Dermis microvascular lymphatic vessel endothelial cell (primary cell): Measurements from ENCODE around the gene DLEU7. TPM values are rescaled to one million over a fixed set of nuclear protein-coding genes. Genes with fewer than 3 reads are reported as not detected.

Experiments
- DNase-seq, 2 donors: peaks; one replicate each; pipeline versions ENCODE4 v3.0.0 to v3.0.0-alpha.2; 2010; ENCODE audit warnings: low read depth in 2 of 2
- total RNA-seq: library from RNA; depleted of rRNA; stranded (reverse); fragments of >200 nt; gene quantifications from 2 replicates; pipeline ENCODE4 v1.2.1, GENCODE V29; 2014

DLEU7 gene
- not detected in 2 replicates for total RNA-seq

DNA sequence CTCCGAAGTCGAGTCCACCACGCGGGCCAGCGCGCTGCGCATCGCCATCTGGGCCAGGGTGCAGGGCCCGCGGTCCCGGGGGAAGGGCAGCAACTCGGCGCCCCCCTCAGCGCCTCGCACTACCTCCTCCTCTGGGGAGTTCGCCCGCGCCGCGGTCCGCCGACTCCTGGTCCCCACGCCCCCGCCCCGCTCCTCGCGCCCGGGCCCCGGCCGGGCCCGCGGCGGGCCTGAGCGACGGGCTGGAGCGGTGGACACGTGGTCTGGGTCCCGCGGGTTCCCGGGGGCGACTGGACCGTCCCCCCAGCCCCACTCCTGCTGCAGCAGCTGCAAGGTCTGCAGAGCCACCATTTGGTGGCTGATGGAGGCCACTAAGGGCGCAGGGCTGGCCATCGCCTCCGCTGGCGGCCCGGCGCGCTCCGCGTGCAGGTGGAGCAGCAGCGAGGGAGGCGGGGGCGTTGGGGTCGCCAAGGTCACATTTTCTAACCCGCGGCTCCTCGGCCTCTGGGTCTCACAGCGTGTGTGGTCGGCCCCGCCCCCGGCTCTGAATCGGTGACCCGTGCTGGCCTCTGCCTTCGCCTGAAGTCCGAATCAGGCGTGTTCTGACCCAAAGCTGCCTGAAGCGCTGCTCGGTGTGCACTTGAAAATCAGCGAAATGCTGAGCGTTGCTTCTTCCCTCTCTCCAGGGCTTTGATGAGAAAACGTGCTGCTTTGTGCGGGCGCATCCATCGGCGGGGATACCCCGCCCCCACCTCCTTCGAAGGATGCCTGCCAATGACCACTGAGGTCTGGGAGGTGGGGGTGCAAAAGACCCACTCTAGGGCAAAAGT is at the start of gene DLEU7:
Gene DLEU7, minus strand, starts transcription at position 436 of the 827 bp plus-strand sequence. Its CDS starts 46 bp downstream, at position 390.
- no peak for DNase-seq

DNA sequence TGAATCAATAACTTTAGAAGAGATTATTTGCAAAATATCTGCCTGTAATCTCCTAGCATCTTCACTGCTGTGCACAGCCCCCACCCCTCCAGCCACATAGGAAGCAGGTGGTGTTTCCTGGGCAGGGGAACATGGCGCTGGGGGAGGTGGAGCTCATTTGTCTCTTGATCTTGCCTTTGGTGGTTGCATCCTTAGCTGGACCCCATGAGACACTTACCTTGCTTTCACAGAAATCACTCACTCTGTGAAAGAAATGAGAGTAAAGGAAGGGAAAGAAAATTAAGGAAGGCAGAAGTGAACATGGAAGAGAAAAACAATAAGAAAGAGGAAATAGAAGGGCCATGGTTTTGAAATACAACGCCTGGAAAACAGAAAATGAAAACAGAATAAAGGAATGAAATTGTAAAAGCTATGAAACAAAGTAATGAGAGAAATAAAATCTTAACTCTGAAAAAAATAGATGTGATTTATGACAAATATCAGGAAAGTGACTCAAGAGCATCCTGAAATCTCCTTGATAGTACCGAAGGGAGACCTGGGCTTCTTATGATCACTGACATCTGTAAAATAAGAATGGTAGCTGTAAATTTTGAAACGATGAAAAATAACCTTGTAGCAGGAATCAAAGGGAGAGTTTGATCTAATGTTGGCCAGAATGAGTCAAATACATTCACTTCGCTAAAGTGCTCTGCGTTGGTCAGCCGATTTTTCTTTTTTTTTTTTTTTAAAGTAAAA is 48.9 kb upstream of the DLEU7 start:
- DNase-seq, result no peak

- DNase-seq, result no peak
These were observed 47.7 kb upstream of the DLEU7 start for GRCh38 chr13:50891206-50891605.

DNA sequence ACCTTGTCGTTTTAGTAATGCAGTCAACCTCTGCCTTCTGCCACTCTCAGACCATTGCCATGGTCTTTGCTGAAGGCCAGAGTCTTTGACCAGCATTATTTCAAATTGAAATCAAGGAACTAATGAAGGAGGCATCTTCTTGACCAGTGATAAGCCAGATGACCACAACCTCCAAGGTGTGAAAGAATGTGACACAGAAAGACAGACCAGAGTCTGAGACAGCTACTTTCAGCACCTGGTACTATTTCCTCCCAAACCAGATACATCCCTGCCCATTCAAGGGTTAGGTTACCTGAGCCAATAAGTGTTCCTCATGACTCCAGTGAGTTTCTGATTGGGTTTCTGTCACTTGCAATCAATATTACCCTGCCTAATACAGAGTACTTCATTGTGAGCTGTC is 45.8 kb upstream of the DLEU7 start:
- no peak for DNase-seq

- no peak for DNase-seq
These were observed 44.9 kb upstream of the DLEU7 start for GRCh38 chr13:50888362-50888761.

GRCh38 chr13:50887151-50887550 is 43.7 kb upstream of the DLEU7 start:
- no peak for DNase-seq

GRCh38 chr13:50884265-50884664 is 40.8 kb upstream of the DLEU7 start:
- DNase-seq, result no peak

DNA sequence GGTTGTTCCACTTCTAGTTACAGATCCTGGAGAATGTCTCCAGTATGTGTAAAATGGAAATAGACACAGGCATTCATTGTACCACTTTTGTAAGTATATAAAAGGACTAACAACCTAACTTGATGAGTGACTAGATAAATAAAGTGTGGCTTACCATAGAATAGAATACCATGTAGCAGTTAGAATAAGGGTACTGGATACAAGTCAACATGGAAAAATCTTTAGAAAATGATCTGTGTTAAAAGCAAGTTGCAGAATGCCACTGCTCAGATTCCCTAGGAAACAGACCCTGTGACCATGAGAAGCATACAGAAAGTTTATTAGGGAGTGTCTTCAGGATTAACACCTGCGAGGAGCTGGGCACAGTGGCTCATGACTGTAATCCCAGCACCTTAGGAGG is 40.2 kb upstream of the DLEU7 start:
- no peak for DNase-seq

DNA sequence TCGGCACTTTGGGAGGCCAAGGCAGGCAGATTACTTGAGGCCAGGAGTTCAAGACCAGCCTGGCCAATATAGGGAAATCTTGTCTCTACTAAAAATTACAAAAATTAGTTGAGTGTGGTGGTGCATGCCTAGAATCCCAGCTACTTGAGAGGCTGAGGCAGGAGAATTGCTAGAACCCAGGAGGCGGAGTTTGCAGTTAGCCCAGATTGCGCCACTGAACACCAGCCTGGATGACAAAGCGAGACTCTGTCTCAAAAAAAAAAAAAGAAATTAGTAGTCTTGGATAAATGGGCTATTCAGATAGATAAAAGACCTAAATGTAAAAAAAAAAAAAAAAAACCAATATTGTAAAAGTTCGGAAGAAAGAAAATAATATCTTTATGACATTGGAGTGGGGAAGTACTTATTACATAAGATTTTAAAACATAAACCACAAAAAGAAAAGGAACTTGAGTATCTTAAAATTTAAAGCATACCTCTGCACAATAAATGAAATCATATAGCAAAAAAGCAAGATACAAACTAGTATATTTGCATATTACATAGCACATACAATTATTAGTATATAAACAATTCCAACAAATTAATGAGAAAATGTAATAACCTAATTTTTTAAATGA is 39.4 kb upstream of the DLEU7 start:
- DNase-seq, result no peak

DNA sequence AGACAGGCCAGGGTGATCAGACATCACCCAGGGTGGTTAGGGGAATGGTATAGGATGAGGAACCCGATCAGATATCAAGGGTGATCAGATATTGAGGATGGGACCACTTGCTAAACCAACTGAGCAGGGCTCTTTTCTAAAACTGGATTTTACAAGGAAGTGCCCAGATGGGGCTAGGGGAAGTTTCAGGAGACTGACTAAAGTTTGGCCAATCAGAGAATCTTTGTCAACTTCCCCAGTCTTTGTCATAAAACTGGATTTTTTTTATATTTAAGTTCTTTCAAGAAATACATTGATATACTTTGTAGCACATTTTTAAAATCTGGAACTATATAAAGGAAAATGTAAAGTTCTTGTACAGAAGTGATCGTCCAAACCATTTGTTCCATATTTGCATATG is 30.5 kb upstream of the DLEU7 start:
- no peak for DNase-seq

DNA sequence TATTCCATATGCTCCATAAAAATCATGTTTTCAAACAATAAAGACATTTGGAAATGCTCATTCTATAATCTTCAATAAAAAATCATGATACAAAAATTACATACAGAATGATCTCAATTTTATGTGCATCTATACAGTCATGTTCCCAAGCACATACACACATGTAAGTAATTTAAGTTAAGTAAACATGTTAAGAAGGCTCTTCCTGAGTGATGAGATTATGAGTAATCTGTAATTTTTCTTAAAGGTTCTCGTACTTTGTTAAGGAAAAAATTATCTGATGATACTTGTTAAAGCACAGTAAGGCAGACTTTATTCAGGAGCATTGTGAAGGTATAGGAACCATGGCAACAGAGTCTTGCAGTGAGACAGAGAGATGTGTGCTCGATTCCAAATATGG is 30.0 kb upstream of the DLEU7 start:
- no peak for DNase-seq

- no peak for DNase-seq
These were observed 27.9 kb upstream of the DLEU7 start for GRCh38 chr13:50871405-50871804.

- no peak for DNase-seq
These were observed 24.1 kb upstream of the DLEU7 start for GRCh38 chr13:50867637-50867945.

- no peak for DNase-seq
These were observed 23.5 kb upstream of the DLEU7 start for GRCh38 chr13:50866817-50867636.

DNA sequence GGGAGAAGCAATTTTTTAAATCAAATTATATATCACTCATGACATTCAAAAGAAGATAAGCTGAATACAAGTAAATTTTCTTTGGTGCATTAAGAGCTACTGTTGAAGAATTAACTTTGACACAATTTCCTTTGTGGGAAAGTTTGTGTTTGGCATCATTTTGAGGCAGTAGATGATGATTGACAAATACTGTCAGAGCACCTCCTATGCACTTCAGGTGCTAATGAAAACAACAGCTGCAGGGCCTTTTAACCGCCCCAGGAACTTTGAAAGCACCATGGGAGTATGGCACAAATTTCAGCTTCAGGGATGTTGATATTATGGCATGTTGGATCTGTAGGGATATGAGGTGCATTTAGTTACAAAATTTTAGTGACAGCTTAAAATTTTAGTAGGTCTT is 21.0 kb upstream of the DLEU7 start:
- DNase-seq, result no peak

DNA sequence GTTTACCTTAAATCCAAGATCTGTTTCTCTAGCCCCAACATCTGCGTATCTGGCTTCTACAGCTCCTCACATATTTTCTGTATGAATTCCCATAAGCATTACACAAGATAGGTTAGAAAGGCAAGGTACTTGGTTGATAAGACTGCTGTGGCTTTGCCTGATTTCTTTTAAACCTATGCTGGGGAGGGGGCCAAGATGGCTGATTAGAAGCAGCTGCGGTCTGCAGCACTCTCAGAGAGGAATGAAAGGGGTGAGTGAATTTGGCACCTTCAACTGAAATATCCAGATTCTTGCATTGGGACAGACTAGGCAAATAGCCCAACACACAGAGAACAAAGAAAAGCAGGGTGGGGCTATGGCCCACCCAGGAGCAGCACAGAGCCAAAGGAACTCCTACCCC is 12.2 kb upstream of the DLEU7 start:
- DNase-seq, result no peak

DNA sequence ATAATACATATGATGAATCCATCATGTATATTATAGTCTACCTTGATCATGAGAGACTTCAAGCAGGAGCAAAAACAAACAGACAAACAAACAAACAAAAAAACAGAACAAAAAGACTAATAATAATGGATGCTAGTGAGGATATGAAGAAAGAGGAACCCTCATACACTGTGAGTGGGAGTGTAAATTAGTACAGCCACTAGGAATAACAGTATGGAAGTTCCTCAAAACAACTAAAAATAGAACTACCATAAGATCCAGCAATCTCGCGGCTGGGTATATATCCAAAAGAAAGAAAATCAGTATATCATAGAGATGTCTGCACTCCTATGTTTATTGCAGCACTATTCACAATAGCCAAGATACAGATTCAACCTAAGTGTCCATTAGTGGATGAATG is 7.0 kb upstream of the DLEU7 start:
- no peak for DNase-seq

DNA sequence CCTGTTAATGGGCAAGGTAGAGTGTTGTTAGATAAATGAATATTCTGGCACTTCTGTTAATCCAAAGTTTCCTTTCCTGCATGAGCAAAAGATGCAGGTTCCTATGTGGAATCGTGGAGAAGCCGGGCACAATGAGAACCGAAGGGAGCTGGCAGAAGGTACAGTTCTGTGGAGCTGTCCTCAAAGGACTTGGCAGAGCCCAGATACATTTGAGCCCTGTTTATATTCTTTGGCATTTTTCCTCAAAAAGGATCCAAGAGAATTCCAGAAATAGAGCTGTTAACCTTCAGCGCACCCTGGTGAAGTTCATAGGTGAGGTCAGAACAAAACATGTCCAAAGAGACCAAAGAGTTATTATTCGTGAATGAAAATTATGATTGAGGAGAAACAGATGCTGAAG is 4.0 kb upstream of the DLEU7 start:
- DNase-seq, result no peak

DNA sequence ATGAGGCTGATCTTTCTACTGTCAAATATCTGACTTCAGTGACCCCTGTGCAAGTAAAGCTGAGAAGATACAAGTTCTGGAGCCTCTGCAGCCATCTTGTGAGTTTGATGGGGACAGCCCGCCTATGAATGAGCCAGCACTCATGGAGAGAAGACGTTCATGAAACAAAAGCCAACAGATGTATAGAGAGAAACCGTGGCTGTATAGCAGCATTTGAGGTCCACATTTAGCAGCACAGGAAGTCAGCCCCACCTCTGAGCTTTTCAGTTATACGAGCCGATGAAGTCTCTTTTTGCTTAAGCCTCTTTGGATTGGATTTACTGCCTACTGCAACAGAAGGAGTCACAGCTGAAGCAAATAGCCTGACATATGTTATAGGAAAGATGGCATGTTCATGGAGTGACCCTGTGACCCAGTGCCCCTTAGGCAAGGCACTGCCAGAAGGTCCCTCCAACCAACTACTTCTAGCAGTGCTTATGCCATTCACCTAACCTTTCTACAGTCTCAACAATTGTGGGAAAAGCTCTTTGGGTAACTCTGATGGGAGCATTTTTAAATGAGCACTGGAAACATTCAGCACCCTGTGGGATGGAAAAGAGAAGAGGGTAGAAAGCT is 3.5 kb upstream of the DLEU7 start:
- DNase-seq, result no peak

DNA sequence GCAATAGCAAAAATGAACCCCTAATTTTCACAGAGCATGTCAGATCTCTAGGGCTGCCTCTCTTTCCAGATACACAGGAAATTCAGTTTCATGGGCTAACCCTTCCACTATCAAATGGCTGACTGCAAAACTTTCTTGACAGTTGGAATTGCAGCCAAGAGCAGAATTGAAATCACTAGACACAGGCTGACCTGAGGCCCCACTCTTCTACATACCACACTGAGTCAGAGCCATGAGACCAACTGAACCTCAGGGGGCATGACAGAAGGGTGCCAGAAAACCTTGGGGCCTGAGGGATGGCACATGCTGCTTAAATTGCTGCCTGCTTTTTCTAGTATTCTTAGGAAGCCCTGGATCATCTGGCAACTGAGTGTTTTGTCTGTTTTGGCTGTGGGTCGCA is 1.7 kb upstream of the DLEU7 start:
- no peak for DNase-seq

DNA sequence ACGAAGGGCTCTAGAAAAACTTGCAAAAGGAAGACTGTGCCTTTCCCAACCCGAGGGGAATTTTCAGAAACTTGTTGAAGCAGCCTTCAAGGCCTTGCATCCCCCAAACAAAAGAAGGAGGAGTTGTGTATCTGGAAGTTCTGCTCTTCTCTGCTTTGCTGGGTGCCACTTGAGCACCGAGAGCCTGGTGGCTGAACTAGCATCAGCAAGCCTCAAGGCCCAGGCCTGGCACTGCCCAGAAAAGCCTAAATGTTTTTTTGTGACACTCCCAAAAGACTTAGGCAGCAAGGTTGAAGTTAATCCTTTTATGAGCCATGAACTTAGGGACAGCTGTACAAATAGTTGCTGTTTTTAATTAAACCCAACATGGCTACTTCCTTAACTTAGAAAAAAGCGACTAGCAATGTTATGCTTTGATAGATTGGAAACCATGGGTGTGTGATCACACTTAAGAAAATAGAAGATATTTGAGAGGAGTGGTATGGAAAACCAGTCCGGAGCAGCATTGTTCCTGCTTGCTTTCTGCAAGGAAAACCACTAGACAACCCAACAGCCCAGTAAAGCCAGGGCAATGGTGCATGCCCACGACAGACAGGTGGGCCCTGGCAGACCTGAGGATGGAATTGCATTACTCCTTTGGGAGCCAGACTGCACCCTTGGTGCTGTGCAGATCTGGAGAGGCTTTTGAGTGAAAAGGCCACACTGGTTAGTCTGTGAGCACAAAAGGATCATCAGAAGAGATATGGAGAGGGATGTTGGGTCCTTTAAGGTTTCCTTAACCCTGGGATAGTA is 788 bp upstream of the DLEU7 start:
- no peak for DNase-seq
